HL-60 (cell line): ENCODE measurements around the gene FAM219A.

ENCODE experiments used
- GABPA ChIP-seq: IDR thresholded peaks from 2 replicates; pipeline ENCODE4 v1.6.1; 2012; ENCODE audit warnings: low read depth
- POLR2AphosphoS5 ChIP-seq: IDR thresholded peaks from 2 replicates; pipeline ENCODE4 v1.6.1; 2012; ENCODE audit warnings: low read depth
- SPI1 ChIP-seq: IDR thresholded peaks from 2 replicates; pipeline ENCODE4 v1.6.1; 2012; ENCODE audit warnings: low read depth, mild to moderate bottlenecking, borderline replicate concordance
- TF ChIP-seq, protein P1 (sequence below): IDR thresholded peaks from one replicate; pipeline ENCODE4 v1.5.1; 2011; ENCODE audit warnings: low read length, control low read depth, inconsistent platforms; ENCODE audit not compliant: insufficient read depth
- TF ChIP-seq, protein P2 (sequence below): IDR thresholded peaks from 2 replicates; pipeline ENCODE4 v1.6.1; 2012; ENCODE audit warnings: low read depth; ENCODE audit not compliant: insufficient replicate concordance

DNA sequence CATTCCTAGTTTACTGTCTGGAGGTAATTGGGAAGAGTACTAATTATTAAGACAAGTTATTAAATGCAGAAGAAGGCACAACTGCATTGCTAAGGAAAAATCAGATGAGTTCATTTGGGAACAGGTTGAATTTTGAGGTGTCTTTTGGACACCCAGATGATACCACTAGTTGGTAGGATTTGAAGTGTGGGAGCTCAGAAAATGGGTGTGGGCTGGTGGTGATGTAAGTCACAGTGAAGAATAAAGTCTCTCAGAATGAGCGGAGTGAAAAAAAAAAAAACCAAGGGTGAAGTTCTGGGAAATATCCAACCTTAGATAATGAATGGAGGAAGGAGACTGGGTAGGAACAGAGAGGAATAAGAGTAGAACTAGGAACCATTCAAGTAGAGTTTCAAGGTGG is 46.0 kb downstream of the FAM219A start:
- TF ChIP-seq, protein P1, sequence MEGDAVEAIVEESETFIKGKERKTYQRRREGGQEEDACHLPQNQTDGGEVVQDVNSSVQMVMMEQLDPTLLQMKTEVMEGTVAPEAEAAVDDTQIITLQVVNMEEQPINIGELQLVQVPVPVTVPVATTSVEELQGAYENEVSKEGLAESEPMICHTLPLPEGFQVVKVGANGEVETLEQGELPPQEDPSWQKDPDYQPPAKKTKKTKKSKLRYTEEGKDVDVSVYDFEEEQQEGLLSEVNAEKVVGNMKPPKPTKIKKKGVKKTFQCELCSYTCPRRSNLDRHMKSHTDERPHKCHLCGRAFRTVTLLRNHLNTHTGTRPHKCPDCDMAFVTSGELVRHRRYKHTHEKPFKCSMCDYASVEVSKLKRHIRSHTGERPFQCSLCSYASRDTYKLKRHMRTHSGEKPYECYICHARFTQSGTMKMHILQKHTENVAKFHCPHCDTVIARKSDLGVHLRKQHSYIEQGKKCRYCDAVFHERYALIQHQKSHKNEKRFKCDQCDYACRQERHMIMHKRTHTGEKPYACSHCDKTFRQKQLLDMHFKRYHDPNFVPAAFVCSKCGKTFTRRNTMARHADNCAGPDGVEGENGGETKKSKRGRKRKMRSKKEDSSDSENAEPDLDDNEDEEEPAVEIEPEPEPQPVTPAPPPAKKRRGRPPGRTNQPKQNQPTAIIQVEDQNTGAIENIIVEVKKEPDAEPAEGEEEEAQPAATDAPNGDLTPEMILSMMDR: no peak
- TF ChIP-seq POLR2AphosphoS5 (no peak), GABPA (no peak), SPI1 (no peak)
- TF ChIP-seq, protein P2, sequence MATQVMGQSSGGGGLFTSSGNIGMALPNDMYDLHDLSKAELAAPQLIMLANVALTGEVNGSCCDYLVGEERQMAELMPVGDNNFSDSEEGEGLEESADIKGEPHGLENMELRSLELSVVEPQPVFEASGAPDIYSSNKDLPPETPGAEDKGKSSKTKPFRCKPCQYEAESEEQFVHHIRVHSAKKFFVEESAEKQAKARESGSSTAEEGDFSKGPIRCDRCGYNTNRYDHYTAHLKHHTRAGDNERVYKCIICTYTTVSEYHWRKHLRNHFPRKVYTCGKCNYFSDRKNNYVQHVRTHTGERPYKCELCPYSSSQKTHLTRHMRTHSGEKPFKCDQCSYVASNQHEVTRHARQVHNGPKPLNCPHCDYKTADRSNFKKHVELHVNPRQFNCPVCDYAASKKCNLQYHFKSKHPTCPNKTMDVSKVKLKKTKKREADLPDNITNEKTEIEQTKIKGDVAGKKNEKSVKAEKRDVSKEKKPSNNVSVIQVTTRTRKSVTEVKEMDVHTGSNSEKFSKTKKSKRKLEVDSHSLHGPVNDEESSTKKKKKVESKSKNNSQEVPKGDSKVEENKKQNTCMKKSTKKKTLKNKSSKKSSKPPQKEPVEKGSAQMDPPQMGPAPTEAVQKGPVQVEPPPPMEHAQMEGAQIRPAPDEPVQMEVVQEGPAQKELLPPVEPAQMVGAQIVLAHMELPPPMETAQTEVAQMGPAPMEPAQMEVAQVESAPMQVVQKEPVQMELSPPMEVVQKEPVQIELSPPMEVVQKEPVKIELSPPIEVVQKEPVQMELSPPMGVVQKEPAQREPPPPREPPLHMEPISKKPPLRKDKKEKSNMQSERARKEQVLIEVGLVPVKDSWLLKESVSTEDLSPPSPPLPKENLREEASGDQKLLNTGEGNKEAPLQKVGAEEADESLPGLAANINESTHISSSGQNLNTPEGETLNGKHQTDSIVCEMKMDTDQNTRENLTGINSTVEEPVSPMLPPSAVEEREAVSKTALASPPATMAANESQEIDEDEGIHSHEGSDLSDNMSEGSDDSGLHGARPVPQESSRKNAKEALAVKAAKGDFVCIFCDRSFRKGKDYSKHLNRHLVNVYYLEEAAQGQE: no peak
